MCF 10A (cell line): ENCODE data around the gene ROM1. TPM values are rescaled to one million over a fixed set of nuclear protein-coding genes. Genes with fewer than 3 reads are reported as not detected.

Experiments used
- BruUV-seq: library from RNA; stranded (reverse); fragments of 400-500 nt; replicated peaks from 2 replicates; lab custom pipeline; 2021; lab: Mats Ljungman, UMichigan
- CTCF ChIA-PET: fragments of 300-600 bp; sonication (Branson Sonifier 250); formaldehyde crosslinking; extraction: SDS; loops from one replicate; lab custom pipeline; 2021; ENCODE audit warnings: antibody characterized with exemption, inconsistent platforms; lab: Yijun Ruan, JAX
- POLR2A ChIA-PET: fragments of 300-600, 350-650 bp; sonication (Branson Sonifier 250); formaldehyde crosslinking; extraction: SDS; loops from one replicate; lab custom pipeline; 2020; ENCODE audit warnings: antibody characterized with exemption, inconsistent platforms; lab: Yijun Ruan, JAX
- DNase-seq: peaks from one replicate; pipeline ENCODE4 v3.0.0-alpha.2; 2018; ENCODE audit not compliant: unreplicated experiment
- H3K27ac Mint-ChIP-seq: one replicate; pipeline ENCODE4 v1.8.0; 2022; ENCODE audit warnings: mild to moderate bottlenecking, low read depth, mixed read lengths; ENCODE audit not compliant: unreplicated experiment
- H3K27me3 Mint-ChIP-seq: one replicate; pipeline ENCODE4 v1.8.0; 2022; ENCODE audit warnings: mixed read lengths; ENCODE audit not compliant: insufficient read depth, unreplicated experiment
- H3K36me3 Mint-ChIP-seq: one replicate; pipeline ENCODE4 v1.8.0; 2022; ENCODE audit warnings: mild to moderate bottlenecking, moderate library complexity, mixed read lengths; ENCODE audit not compliant: insufficient read depth, unreplicated experiment
- H3K4me1 Mint-ChIP-seq: one replicate; pipeline ENCODE4 v1.8.0; 2022; ENCODE audit warnings: mixed read lengths; ENCODE audit not compliant: insufficient read depth, unreplicated experiment
- H3K4me3 Mint-ChIP-seq: one replicate; pipeline ENCODE4 v1.8.0; 2022; ENCODE audit warnings: mild to moderate bottlenecking, moderate library complexity, mixed read lengths; ENCODE audit not compliant: unreplicated experiment
- H3K9me3 Mint-ChIP-seq: one replicate; pipeline ENCODE4 v1.8.0; 2022; ENCODE audit warnings: mixed read lengths; ENCODE audit not compliant: unreplicated experiment
- intact Hi-C: fragments of 100-400 bp; cut with micrococcal nuclease; formaldehyde crosslinking; loops from 2 replicates; pipeline ENCODE4 v1.14.1; 2022
- total RNA-seq: library from RNA; stranded (reverse); gene quantifications from 2 replicates; pipeline ENCODE4 v1.2.3, GENCODE V29; 2022
- TF ChIP-seq, protein P1 (sequence below): fragments of 200-600 bp; IDR thresholded peaks from one replicate; pipeline ENCODE4 v1.8.0; 2022; ENCODE audit warnings: antibody characterized with exemption, mild to moderate bottlenecking; ENCODE audit not compliant: unreplicated experiment

ROM1 gene
- total RNA-seq, 1 experiment from 2014 or later: 2.9 TPM

DNA sequence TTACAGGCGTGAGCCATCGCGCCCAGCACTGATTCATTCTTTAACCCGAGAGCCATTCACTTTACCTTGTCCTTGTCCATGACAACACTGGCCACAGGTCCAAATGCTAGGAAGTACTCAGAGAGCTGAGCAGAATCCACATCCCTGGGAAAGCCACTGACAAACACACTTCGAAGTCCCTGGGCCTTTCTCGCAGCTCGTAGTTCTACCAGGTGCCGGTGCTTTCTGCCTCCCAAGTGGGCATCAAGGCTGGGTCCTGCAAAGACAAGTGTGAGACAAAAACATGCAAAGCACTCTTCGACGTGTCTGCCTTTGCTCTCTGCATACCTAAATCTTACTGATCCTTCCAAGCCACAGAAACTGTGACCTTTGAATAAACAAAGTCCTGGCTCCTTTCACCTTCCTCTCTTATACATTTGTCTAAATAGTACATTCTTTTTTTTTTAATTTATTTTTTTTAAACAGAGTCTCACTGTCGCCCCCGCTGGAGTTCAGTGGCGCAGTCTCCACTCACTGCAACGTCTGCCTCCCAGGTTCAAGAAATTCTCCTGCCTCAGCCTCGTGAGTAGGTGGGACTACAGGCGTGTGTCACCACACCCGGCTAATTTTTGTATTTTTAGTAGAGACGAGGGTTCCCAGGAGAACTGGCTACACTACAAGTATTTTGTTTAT is 24.0 kb upstream of the ROM1 start:
- H3K27me3 Mint-ChIP-seq: no peaks in the 10 kb centered on the region
- BruUV-seq: no TSS peak
- H3K9me3 Mint-ChIP-seq: no peaks in the 10 kb centered on the region
- no peak for DNase-seq
- no peak overlapping the region for H3K27ac Mint-ChIP-seq
- intact Hi-C loops: no loop called here
- POLR2A ChIA-PET: interaction anchor here (0.6 to 6.6 kb wide), 8 partner anchors 12 to 1896 kb away, joined by 3 to 164 read pairs (median 4); partner anchors contain the start of genes B3GAT3, EEF1G and MTA2
- peaks cover 12% of the 10 kb centered on the region for H3K4me1 Mint-ChIP-seq
- CTCF ChIA-PET: interaction anchor here (0.6 to 1.3 kb wide), 9 partner anchors 16 to 274 kb away, joined by 3 to 4 read pairs (median 4); partner anchors contain the start of gene EEF1G
- TF ChIP-seq, protein P1, sequence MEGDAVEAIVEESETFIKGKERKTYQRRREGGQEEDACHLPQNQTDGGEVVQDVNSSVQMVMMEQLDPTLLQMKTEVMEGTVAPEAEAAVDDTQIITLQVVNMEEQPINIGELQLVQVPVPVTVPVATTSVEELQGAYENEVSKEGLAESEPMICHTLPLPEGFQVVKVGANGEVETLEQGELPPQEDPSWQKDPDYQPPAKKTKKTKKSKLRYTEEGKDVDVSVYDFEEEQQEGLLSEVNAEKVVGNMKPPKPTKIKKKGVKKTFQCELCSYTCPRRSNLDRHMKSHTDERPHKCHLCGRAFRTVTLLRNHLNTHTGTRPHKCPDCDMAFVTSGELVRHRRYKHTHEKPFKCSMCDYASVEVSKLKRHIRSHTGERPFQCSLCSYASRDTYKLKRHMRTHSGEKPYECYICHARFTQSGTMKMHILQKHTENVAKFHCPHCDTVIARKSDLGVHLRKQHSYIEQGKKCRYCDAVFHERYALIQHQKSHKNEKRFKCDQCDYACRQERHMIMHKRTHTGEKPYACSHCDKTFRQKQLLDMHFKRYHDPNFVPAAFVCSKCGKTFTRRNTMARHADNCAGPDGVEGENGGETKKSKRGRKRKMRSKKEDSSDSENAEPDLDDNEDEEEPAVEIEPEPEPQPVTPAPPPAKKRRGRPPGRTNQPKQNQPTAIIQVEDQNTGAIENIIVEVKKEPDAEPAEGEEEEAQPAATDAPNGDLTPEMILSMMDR: no peak
- peak overlapping the region; percentile 96 for H3K4me3 Mint-ChIP-seq
- H3K36me3 Mint-ChIP-seq: peaks cover 78% of the 10 kb centered on the region

GRCh38 chr11:62591448-62592145 is 21.5 kb upstream of the ROM1 start, which contains the start of gene TUT1:
TSS of gene TUT1 (minus strand) at chr11:62591523. CDS start at chr11:62591485, 38 bp downstream.
- POLR2A ChIA-PET: interaction anchor here (0.6 to 6.6 kb wide), 60 partner anchors 9 to 1654 kb away, joined by 3 to 164 read pairs (median 6); partner anchors contain the start of genes AHNAK, B3GAT3, C11orf98 and CSKMT
- H3K36me3 Mint-ChIP-seq: peaks cover 82% of the 10 kb centered on the region
- no TSS peak for BruUV-seq
- H3K9me3 Mint-ChIP-seq: no peaks in the 10 kb centered on the region
- H3K4me1 Mint-ChIP-seq: peaks cover 12% of the 10 kb centered on the region
- TF ChIP-seq, protein P1: no peak
- H3K4me3 Mint-ChIP-seq: peak within 1 kb of the TSS; percentile 96
- intact Hi-C loops: loop anchor here (1.0 to 5.0 kb wide), 4 partner anchors 17 to 81 kb away; partner anchors contain the start of genes B3GAT3, EML3, LBHD1 and ROM1
- CTCF ChIA-PET: interaction anchor here (0.6 to 3.9 kb wide), 21 partner anchors 17 to 210 kb away, joined by 3 to 39 read pairs (median 4); partner anchors contain the start of genes B3GAT3, C11orf98, CSKMT and EML3
- H3K27ac Mint-ChIP-seq: peak within 1 kb of the TSS; percentile 95
- H3K27me3 Mint-ChIP-seq: no peaks in the 10 kb centered on the region
- peak; percentile 99 for DNase-seq

GRCh38 chr11:62592146-62592815 is 20.8 kb upstream of the ROM1 start:
- intact Hi-C loops: loop anchor here (2.0 to 5.0 kb wide), 2 partner anchors 21 to 80 kb away; partner anchors contain the start of genes EML3, LBHD1, ROM1 and UQCC3
- Mint-ChIP-seq H3K9me3 (no peaks in the 10 kb centered on the region), H3K27me3 (no peaks in the 10 kb centered on the region), H3K36me3 (peaks cover 82% of the 10 kb centered on the region), H3K4me3 (peak overlapping the region; percentile 96), H3K27ac (peak overlapping the region; percentile 95), H3K4me1 (peaks cover 12% of the 10 kb centered on the region)
- POLR2A ChIA-PET: interaction anchor here (0.6 to 6.6 kb wide), 51 partner anchors 9 to 1653 kb away, joined by 3 to 164 read pairs (median 7); partner anchors contain the start of genes AHNAK, B3GAT3, C11orf98 and CSKMT
- TF ChIP-seq, protein P1: no peak
- BruUV-seq: TSS peak; percentile 97
- CTCF ChIA-PET: interaction anchor here (0.6 to 3.9 kb wide), 26 partner anchors 15 to 211 kb away, joined by 3 to 39 read pairs (median 4); partner anchors contain the start of genes B3GAT3, C11orf98, CSKMT and EML3
- DNase-seq: no peak
